NCI-H2227 treated with DMSO at 0.1 percent for 48 hours (cell line): ENCODE measurements around the gene KRT8.

Experiments
- DNase-seq: peaks from one replicate; lab custom pipeline; 2025; lab: John Stamatoyannopoulos, UW

Gene KRT8

GRCh38 chr12:52925717-52926595, 21.1 kb upstream of the KRT8 start:
- DNase-seq, result no peak

DNA sequence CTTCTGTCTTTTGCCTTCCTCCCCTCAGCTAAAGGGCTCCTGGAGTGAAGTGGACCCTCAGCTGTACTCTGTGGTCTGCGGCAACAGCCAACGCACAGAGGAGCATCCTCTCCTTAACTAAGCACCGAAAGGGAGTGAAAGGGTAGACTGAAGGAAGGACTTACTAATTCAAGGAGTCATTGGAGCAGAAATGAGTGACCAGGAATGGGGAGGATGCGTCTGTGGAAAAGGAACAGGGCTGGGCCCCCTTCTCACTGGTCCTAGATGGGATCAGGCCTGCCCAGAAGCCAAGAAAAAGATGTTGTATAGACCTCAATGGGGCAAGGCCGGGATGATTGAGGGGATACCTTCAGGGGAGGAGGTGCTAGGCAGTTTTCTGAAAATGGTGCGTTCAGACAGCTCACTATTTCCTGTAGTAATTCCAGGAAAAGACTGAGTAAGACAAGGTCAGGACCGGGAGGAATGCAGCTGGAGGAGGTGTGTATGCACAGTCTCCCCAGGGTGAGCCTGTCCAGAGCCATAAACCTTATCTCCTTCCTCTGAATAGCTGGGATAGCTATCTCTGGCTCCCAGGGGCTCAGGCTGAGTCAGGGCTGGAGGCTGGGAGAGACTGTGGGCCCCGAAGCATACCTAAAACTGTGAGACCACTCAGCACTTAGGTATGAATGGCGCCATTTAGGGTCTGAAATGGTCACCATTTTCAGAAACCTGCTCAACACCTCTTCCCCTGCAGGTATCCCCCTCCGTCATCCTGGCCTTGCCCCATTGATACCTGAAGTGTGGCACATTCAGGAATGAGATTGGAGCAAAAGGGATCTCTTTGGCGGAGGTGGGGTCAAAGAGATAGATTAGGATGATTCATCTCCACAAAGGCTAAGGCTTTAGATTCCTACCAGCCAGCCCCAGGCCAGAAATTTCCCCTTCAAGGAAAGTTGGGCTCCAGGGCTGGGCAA, 20.2 kb upstream of the KRT8 start:
- DNase-seq, result no peak

GRCh38 chr12:52921488-52922165, 16.8 kb upstream of the KRT8 start:
- DNase-seq, result no peak

- DNase-seq, result no peak
Observed at GRCh38 chr12:52920937-52921336, 16.1 kb upstream of the KRT8 start.

- no peak for DNase-seq
Observed at GRCh38 chr12:52918784-52919183, 13.9 kb upstream of the KRT8 start.

DNA sequence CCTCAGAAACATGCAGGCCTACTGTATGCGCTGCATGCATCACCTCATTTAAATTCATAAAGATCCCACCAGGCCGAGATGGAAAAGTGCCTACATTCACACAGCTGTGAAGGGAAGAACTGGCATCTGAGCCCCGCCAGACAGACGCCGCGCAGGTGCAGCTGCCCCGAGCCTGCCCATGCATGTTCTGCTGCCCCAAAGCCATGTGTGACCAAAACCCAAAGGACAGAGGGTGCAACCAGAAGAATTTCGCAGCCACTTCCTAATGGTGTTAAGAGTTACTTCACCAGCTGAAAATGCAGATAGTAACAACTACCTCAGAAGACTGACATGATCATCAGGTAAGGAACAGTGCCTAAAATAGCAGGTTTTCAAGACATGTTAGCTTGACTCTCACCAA, 13.5 kb upstream of the KRT8 start:
- DNase-seq, result no peak

DNA sequence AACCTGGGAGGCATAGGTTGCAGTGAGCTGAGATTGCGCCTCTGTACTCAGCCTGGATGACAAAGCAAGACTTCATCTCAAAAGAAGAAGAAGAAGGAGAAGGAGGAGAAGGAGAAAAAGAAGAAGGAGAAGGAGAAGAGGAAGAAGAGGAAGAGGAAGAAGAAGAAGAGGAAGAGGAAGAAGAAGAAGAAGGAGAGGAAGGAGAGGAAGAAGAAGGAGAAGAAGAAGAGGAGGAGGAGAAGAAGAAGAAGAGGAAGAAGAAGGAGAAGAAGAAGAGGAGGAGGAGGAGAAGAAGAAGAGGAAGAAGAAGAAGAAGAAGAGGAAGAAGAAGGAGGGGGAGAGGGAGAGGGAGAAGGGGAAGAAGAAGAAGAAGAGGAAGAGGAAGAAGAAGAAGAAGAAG, 12.9 kb upstream of the KRT8 start:
- no peak for DNase-seq

DNA sequence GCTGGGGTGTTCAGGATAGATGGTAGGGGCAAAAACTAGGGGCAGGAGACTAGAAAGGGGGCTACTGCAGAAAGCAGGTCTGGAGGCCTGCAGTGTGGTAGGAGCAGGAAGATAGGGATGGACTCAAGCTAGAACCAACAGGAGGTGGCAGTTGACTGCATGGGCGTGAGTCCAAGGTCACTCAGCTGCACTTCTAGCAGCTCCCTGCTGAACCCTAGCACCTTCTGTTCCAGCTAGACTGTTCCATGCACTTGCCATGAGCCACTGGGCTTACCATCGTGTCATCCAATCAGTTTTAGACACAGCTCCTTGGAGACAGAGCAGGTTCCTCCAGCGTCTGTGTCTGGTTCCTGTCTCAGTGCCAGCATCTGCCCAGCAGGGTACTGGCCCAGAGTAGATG, 11.3 kb upstream of the KRT8 start:
- no peak for DNase-seq

DNA sequence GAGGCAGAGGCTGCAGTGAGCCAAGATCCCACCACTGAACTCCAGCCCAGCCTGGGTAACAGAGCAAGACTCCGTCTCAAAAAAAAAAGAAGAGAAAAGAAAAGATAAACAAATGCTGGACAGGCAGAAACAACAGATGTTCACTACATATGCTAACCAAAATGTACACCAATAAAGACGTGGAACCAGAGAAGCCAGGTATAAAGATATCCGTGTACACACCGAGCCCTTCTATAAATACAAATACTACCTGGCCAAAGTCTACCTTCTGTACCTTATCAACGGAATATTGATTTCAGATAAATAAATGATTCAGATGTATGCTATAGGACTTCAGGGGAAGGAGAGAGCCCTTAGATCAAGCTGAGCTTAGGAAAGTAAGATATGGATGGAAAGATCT, 10.8 kb upstream of the KRT8 start:
- no peak for DNase-seq

DNA sequence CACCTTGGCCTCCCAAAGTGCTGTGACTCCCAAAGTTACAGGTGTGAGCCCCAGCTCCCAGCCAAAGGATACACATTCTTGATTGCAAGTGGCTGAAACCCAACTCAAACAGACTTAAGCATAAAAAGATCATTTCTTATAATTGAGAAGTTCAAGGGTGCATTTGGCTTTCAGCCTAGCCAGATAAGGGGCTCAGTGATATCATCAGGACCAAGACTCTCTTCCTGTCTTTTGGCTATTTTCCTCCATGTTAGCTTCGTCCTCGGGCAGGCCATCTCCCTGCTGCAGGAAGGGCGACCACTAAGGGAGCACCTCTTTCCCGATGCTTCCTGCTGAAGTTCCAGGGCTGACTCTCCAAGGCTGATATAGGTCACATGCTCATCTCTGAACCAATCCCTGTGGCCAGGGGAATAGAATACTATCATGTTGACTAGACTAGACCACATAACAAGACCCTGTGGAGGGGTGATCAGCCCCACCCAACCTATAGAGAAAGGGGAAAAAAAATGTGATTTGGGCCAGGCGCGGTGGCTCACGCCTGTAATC, 9.8 kb upstream of the KRT8 start:
- DNase-seq, result no peak

- DNase-seq, result no peak
Observed at GRCh38 chr12:52913431-52913821, 8.6 kb upstream of the KRT8 start.

- DNase-seq, result no peak
Observed at GRCh38 chr12:52912711-52913430, 8.0 kb upstream of the KRT8 start.

DNA sequence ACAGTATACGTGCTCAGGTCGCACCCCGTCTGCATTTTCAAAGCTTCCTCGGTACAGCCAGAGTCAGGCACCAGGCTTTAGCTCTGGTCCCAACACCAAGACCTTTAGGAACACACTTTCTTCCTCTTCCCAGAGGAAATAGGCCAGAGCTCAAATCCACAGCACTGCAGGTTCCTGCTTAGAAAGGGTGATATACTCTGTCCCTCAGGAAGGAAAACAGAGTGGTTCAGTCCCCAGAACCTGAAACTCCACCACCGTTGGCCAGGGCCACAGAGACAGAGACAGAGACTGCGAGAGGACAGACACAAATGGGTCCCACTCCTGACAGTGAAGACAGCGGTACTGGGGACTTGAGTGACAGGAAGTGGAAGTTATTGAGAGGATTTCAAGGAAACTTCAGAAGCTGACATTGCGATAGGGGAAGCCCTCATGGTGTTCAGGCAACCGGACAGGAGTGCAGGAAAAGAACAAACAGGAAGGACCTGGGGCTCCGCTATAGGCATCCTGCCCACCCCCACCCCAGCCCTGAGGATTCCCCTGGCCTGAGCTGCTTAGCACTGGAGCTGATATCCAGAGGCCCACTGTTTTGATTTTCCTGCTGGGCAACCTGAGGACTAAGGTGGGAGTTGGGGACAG, 5.5 kb upstream of the KRT8 start:
- no peak for DNase-seq

DNA sequence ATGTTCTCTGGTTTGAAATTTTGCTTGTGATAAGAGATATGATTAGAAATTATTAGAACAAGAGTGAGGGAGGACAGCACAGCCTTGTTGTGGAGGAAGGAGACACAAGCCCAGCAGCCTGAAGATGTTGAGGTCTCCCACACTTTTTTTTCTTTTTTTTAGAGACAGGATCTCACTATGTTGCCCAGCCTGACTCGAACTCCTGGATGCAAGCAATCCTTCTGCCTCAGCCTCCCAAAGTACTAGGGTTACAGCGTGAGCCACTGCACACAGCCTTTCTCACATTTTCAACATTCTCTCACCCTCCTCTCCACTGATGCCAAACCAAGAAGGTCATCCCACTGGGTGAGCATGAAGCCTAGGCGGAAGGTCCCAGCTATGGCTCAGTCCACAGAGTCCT, 4.9 kb upstream of the KRT8 start:
- DNase-seq, result no peak

DNA sequence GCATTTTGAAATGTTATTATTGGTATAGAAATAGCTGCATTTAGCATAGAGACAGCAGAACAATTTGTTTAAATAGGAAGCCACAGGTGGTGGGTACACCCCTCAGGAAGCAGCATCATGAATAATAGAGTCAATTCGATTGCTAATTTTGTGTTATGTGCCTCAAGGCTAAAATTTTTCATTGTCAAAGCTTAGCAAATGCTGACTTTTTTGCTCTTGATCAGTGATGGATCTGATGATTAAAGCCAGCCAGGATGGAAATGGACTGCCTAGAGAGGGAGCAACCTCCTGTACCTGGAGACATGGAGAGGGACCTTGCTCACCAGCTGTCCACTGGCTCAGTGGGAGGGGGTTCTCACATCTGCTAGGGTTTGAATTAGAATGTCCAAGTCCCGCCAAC, 4.5 kb upstream of the KRT8 start:
- DNase-seq, result no peak

DNA sequence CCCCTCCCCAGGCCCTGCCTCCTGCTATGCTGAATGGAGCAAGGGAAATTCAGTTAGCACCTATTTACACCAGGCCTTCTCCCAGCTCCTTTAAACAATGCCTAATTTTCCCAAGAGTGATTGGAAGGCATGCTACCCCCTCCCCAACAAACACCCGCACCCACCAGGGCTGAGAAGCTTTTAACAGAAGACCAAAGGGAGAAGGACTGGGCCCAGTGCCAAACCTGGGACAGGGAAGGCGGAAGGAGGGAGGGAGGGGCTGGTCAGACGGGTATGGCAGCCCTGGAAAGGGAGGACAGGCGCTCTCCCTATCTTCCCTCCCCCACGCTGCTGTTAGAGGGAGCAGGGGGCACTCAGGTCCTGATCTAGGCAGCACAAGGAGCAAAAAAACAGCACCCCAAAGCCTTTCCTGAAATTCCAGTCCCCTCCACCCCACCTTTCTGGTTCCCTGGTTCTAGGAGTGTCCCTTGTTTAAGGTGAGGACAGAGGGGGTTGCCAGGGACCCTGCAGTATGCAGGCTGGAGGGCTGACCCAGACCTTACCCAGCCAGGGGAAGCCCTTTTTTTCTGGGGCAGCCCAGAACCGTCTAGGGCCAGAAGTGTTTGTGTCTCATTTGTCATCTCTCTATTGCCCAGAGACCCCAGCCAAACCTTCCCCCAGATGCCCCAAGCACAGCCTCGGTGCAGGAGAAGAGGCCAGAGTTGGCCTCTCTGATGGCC, 2.4 kb upstream of the KRT8 start:
- DNase-seq, result no peak

DNA sequence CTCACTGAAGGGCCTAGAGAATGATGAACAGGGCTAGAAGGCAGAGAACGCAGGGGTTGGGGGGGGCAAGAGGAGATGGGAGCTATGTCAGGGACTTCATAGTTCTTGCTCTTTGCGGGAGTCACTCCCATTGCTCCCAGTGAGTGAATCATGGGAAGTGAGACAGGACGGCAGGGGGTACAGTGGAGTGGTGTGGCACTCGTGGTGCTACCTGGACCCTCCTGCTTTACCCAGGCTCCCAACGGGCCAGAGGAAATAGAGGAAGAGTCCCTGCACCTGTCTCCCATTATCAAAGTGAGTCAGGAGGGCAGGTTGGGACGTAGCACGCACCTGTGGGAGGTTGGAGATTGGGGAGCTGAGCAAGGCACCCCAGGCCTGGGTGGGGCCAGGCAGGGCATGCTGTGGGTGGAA, 1.3 kb upstream of the KRT8 start:
- no peak for DNase-seq

DNA sequence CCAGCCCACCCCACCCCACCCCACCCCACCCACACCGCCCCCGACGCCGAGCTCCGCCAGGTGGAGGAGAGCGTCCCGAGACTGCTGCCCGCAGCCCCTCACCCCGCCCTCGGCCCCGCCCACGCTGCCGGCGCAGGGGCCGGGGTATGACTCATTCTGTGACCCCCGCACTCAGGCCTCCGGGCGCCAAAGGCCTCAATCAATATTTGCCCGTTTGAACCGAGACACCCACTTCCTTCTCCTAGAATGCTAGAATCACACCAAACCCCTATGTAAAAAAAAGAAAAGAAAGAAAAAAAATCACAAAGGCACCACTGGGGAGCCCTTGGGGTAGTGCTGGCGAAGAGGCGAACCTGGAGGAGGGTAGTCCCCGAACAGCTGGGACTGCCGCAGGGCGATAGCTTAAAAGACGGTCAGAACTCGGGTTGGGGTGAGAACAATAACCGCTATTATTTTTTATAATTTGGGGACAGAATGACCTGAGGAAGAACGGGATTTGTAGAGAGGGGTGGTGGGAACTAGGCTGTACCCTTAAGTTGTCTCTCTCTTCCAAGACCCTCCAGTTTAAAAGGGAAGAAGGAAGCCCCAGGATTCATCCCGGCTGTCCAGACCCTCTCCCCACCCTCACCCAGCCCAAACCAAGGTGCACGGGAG, 894 bp downstream of the KRT8 start:
- no peak for DNase-seq

- DNase-seq, result peak; percentile 18
Observed at GRCh38 chr12:52903285-52903854, 1.5 kb downstream of the KRT8 start.
